ENCODE results near the gene TBXAS1. TPM values are rescaled to one million over a fixed set of nuclear protein-coding genes. Genes with fewer than 3 reads are reported as not detected.

TBXAS1 gene
- polyA plus RNA-seq, 2 of the 4 experiments (the other 2 are of a cell fraction): 8.8 to 11.6 TPM

DNA sequence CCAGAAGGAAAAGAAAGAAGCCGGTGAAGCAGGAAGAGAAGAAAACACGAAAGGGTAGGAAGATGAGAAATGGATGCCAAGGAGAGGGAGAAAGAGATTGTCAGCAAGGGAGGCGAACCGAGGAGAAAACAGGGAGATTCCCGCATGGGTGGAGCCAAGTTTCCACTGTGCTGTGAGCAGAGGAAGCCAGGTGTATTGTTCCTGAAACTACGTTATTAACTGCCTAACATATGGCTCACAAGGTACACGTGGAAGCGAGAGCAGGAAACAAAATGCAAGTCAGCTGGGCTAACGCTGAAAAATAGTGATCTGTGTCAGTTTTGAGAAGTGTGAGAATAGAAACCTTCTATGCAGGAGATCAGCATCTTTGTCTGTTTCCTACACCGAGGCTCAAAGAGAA is 30.8 kb upstream of the TBXAS1 start (continued):
- TF ChIP-seq, protein P1, sequence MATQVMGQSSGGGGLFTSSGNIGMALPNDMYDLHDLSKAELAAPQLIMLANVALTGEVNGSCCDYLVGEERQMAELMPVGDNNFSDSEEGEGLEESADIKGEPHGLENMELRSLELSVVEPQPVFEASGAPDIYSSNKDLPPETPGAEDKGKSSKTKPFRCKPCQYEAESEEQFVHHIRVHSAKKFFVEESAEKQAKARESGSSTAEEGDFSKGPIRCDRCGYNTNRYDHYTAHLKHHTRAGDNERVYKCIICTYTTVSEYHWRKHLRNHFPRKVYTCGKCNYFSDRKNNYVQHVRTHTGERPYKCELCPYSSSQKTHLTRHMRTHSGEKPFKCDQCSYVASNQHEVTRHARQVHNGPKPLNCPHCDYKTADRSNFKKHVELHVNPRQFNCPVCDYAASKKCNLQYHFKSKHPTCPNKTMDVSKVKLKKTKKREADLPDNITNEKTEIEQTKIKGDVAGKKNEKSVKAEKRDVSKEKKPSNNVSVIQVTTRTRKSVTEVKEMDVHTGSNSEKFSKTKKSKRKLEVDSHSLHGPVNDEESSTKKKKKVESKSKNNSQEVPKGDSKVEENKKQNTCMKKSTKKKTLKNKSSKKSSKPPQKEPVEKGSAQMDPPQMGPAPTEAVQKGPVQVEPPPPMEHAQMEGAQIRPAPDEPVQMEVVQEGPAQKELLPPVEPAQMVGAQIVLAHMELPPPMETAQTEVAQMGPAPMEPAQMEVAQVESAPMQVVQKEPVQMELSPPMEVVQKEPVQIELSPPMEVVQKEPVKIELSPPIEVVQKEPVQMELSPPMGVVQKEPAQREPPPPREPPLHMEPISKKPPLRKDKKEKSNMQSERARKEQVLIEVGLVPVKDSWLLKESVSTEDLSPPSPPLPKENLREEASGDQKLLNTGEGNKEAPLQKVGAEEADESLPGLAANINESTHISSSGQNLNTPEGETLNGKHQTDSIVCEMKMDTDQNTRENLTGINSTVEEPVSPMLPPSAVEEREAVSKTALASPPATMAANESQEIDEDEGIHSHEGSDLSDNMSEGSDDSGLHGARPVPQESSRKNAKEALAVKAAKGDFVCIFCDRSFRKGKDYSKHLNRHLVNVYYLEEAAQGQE (IDR thresholded peaks at IDR 0.05): no peak
- no peak for TF ChIP-seq NFE2L2 (conservative IDR thresholded peaks at IDR 0.05; ENCODE audit: low read length)

DNA sequence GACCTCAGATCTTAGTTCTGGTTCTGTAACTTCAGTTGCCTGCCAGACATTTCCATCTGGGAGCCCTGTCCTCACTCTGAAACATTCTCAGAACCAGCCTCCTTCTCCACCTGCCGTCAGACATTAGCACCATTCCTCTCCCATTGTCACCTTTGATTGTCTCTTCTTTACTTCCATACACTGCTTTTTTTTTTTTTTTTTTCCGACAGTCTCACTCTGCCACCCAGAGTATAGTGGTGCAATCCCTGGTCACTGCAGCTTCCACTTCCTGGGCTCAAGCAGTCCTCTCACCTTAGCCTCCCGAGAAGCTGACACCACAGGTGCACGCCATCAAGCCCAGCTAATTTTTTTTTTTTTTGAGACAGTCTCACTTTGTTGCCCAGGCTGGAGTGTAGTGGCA is 30.2 kb upstream of the TBXAS1 start:
- no peak for ATAC-seq
- Histone ChIP-seq H3K4me2 (no peak overlapping the region), H3K4me3 (no peak overlapping the region), H3K4me1 (no peaks in the 10 kb centered on the region), H3K9me3 (peaks cover 10% of the 10 kb centered on the region), H3K27ac (no peak overlapping the region)
- FAIRE-seq: no peak
- ChIA-PET CTCF (no interaction called here), POLR2A (no interaction called here)
- 91% methylated on average over 4 of the region's 4 CpGs for WGBS (ENCODE audit: missing lambda C conversion rate)
- TF ChIP-seq CEBPB (IDR thresholded peaks at IDR 0.05): no peak
- no peak for TF ChIP-seq HOXB13 (CRISPR knock-in tag; IDR thresholded peaks at IDR 0.05; ENCODE audit: low read depth)
- no peak for TF ChIP-seq JUN (IDR thresholded peaks at IDR 0.05)
- no peak for TF ChIP-seq HOXB5 (CRISPR knock-in tag; IDR thresholded peaks at IDR 0.05)
- no peak for TF ChIP-seq HEYL (CRISPR knock-in tag; IDR thresholded peaks at IDR 0.05)
- TF ChIP-seq HES2 (IDR thresholded peaks at IDR 0.05): no peak
- TF ChIP-seq SREBF2 (IDR thresholded peaks at IDR 0.05): no peak
- DNase-seq (ENCODE audit: low read depth in 1 of 2, low spot score in 1 of 2): no peak

DNA sequence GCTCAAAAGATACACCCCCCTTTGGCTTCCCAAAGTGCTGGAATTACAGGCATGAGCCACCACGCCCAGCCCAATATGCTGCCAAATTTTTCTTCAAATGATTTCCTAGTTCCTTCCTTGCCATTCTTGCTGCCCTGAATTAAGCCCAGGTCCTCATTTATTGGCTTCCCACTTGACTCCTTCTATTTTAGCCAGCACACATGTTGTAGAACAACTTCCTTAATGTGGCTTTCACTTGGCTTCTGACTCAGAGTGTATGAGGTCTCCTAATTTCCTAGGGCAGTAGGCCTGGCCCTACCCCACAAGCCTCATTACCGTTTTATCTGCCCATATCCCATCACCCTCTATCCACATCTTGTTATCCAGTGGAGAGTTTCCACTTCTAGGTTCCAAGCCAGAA is 29.5 kb upstream of the TBXAS1 start:
- FAIRE-seq: no peak
- DNase-seq (ENCODE audit: low read depth in 1 of 2, low spot score in 1 of 2): no peak
- Histone ChIP-seq H3K27ac (no peak overlapping the region), H3K9me3 (peaks cover 13% of the 10 kb centered on the region), H3K4me1 (no peaks in the 10 kb centered on the region), H3K4me3 (no peak overlapping the region), H3K4me2 (no peak overlapping the region)
- no peak for ATAC-seq
- WGBS (ENCODE audit: missing lambda C conversion rate): 83% methylated on average over 2 of the region's 2 CpGs
- no peak for TF ChIP-seq ZC3H11A (IDR thresholded peaks at IDR 0.05)
- CTCF ChIA-PET: interaction anchor here (2.0 kb wide), 1 partner anchor 12 kb away, joined by 5 read pairs; no protein-coding TSS in a partner anchor
- POLR2A ChIA-PET: interaction anchor here (0.6 kb wide), 1 partner anchor 22 kb away, joined by 5 read pairs; the partner anchor contains the start of gene HIPK2

DNA sequence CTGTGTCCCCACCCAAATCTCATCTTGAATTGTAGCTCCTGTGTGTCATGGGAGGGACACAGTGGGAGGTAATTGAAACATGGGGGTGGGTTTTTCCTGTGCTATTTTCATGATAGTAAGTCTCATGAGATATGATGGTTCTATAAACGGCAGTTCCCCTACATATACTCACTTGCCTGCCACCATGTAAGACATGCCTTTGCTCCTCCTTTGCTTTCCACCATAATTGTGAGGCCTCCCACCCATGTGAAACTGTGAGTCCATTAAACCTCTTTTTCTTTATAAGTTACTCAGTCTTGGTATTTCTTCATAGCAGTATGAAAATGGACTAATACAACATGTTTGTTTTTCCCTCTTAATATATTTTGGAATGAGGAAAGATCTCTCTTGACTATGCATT is 24.5 kb upstream of the TBXAS1 start:
- H3K4me2 ChIP-seq: no peak overlapping the region
- no peak for ATAC-seq
- peaks cover 13% of the 10 kb centered on the region for H3K9me3 ChIP-seq
- no peak for FAIRE-seq
- no peak overlapping the region for H3K4me3 ChIP-seq
- ChIA-PET CTCF (no interaction called here), POLR2A (no interaction called here)
- TF ChIP-seq PHF8 (IDR thresholded peaks at IDR 0.05; ENCODE audit: borderline replicate concordance, low read depth): no peak
- no peak for TF ChIP-seq POLR2AphosphoS2 (conservative IDR thresholded peaks at IDR 0.05; ENCODE audit: low read length)
- no peak for TF ChIP-seq JUNB (IDR thresholded peaks at IDR 0.05)
- no peak for TF ChIP-seq ZC3H11A (IDR thresholded peaks at IDR 0.05)
- no peak for TF ChIP-seq PBX3 (IDR thresholded peaks at IDR 0.05)
- no peak for TF ChIP-seq TFCP2L1 (CRISPR knock-in tag; IDR thresholded peaks at IDR 0.05)
- TF ChIP-seq RARB (CRISPR knock-in tag; IDR thresholded peaks at IDR 0.05): no peak
- no peak for TF ChIP-seq HOXA7 (CRISPR knock-in tag; IDR thresholded peaks at IDR 0.05)
- no peak for TF ChIP-seq MYC (IDR thresholded peaks at IDR 0.05; ENCODE audit: borderline replicate concordance, low read length)
- TF ChIP-seq KDM1A (IDR thresholded peaks at IDR 0.05; ENCODE audit: low read depth): no peak
- no peak for TF ChIP-seq HOXB13 (CRISPR knock-in tag; IDR thresholded peaks at IDR 0.05; ENCODE audit: low read depth)
- TF ChIP-seq, protein P1 (IDR thresholded peaks at IDR 0.05): no peak
- TF ChIP-seq BHLHE40 (IDR thresholded peaks at IDR 0.05; ENCODE audit: low read depth, low read length): no peak
- DNase-seq (ENCODE audit: low read depth in 1 of 2, low spot score in 1 of 2): no peak
- no peak overlapping the region for H3K27ac ChIP-seq
- 97% methylated on average over 1 of the region's 1 CpG for WGBS (ENCODE audit: missing lambda C conversion rate)
- no peaks in the 10 kb centered on the region for H3K4me1 ChIP-seq
